A673 (cell line): ENCODE measurements around the gene ISCA2.

ENCODE experiments used
- CTCF ChIP-seq: fragments of 300-800, 200-600 bp; sonication (generic); conservative IDR thresholded peaks from 2 replicates; pipeline ENCODE4 v1.5.1; 2017; ENCODE audit warnings: low read depth, mild to moderate bottlenecking, antibody characterized with exemption, low read length, moderate library complexity, mixed read lengths
- EZH2 ChIP-seq: fragments of 200-600 bp; sonication (generic); IDR thresholded peaks from 2 replicates; pipeline ENCODE4 v1.6.1; 2017; ENCODE audit warnings: borderline replicate concordance, low read depth, mild to moderate bottlenecking, mixed read lengths, antibody characterized with exemption, low read length; ENCODE audit not compliant: poor library complexity, severe bottlenecking

GRCh38 chr14:74486164-74486563 lies 7.4 kb upstream of the ISCA2 start:
- TF ChIP-seq CTCF (no peak), EZH2 (no peak)
